Esophagus (tissue), 2 donors: ENCODE data around the gene DNASE1L2. TPM values are rescaled to one million over a fixed set of nuclear protein-coding genes. Genes with fewer than 3 reads are reported as not detected.

Source experiments
- H3K27ac ChIP-seq, 2 donors: one replicate each; pipeline ENCODE4 v1.5.1; 2013; ENCODE audit warnings: low read depth in 2 of 2, mild to moderate bottlenecking in 2 of 2, inconsistent platforms in 1 of 2, low read length in 1 of 2, moderate library complexity in 1 of 2
- H3K27me3 ChIP-seq, 2 donors: one replicate each; pipeline ENCODE4 v1.6.1; 2013; ENCODE audit warnings: low read length in 2 of 2, control low read depth in 1 of 2, mild to moderate bottlenecking in 1 of 2; ENCODE audit not compliant: insufficient read depth in 2 of 2, control insufficient read depth in 1 of 2
- H3K36me3 ChIP-seq, 2 donors: one replicate each; pipeline ENCODE4 v1.6.1; 2013; ENCODE audit warnings: low read length in 1 of 2; ENCODE audit not compliant: control insufficient read depth in 2 of 2, insufficient read depth in 2 of 2
- H3K4me1 ChIP-seq, 2 donors: one replicate each; pipeline ENCODE4 v1.6.1; 2013; ENCODE audit warnings: low read length in 1 of 2; ENCODE audit not compliant: control insufficient read depth in 2 of 2, insufficient read depth in 2 of 2
- H3K4me3 ChIP-seq, 2 donors: one replicate each; pipeline ENCODE4 v1.5.1; 2013; ENCODE audit warnings: low read length in 2 of 2, mild to moderate bottlenecking in 2 of 2, low read depth in 1 of 2, moderate library complexity in 1 of 2
- H3K9me3 ChIP-seq, 2 donors: one replicate each; pipeline ENCODE4 v1.6.1; 2013; ENCODE audit warnings: mild to moderate bottlenecking in 2 of 2, low read depth in 1 of 2, low read length in 1 of 2, moderate library complexity in 1 of 2; ENCODE audit not compliant: control insufficient read depth in 2 of 2, insufficient read depth in 1 of 2
- WGBS, 2 donors: extraction: QIAGEN DNeasy Blood & Tissue Kit; methylation state at CpG; one replicate each; pipeline ENCODE4 v1.1.7; 2013; 5-methylcytosine and 5-hydroxymethylcytosine counted together
- polyA plus RNA-seq, 2 donors: library from polyadenylated mRNA; stranded (reverse); fragments of 200-250 nt; gene quantifications; one replicate each; pipeline ENCODE4 v1.2.3, GENCODE V29; 2013
- donor health status: healthy with polysubstance abuse.
- donor health status: Bipolar disorder and iron deficiency.

Gene DNASE1L2
- polyA plus RNA-seq, 2 donors = 0.41 to 1.3 TPM

- Histone ChIP-seq H3K27ac (no peak overlapping the region), H3K4me1 (peaks cover 2 to 14% of the 10 kb centered on the region in 2 donors), H3K27me3 (peaks cover 0 to 6% of the 10 kb centered on the region in 2 donors), H3K36me3 (no peaks in the 10 kb centered on the region), H3K9me3 (peaks cover 0 to 2% of the 10 kb centered on the region in 2 donors), H3K4me3 (no peak overlapping the region)
- WGBS, 2 donors = 41 to 43% methylated on average over 16 of the region's 16 CpGs
These were observed 41.9 kb upstream of the DNASE1L2 start for GRCh38 chr16:2194166-2194834.

- H3K4me3 ChIP-seq = no peak overlapping the region
- no peaks in the 10 kb centered on the region for H3K36me3 ChIP-seq
- WGBS, 2 donors = 15 to 17% methylated on average over 10 of the region's 10 CpGs
- H3K27ac ChIP-seq = no peak overlapping the region
- H3K27me3 ChIP-seq = peaks cover 0 to 6% of the 10 kb centered on the region in 2 donors
- H3K9me3 ChIP-seq = peaks cover 0 to 2% of the 10 kb centered on the region in 2 donors
- peaks cover 2 to 13% of the 10 kb centered on the region in 2 donors for H3K4me1 ChIP-seq
These were observed 41.4 kb upstream of the DNASE1L2 start for GRCh38 chr16:2194852-2195321.

DNA sequence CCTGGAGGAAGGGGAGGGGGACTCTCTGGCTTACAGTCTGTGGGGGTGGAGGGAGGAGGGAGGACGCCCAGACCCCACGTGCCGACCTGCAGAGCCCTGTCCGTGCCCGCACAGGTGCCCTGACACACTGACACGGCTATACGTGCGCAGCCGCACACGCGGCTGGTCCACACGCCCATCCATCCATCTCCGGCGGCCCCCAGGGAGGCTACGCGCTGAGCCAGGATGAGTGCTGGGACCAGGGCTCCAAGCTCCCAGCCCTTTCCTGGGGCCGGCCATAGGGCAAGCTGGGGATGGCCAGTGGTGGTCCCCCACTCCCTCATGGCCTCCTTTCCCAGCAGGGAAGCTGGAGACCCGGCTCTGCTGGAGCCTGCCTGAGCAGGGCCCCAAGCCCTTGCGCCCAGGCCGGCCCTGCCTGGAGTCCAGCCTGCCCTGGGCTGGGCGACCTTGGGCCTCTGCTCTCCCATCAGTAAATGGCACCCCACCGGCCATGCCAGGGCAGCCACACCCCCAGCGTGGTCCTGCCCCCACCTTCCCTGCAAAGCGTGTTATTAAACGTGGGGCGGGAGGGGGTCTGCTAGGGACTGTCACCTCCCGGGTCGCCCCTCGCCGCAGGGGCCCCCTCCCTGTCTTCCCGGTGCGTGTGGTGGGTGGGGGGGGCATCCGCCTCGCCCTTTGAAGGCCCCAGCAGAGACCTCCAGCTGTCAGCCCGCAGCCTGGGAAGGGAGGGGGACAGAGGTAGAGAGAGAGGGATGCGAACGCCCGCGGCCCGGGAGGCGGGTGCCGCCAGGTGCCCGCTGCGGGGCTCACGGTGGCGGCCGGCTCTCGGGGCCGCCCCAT, 40.7 kb upstream of the DNASE1L2 start:
- Histone ChIP-seq H3K27me3 (peaks cover 0 to 6% of the 10 kb centered on the region in 2 donors), H3K27ac (no peak overlapping the region), H3K4me3 (peak overlapping the region in 1 of 2 donors; percentile 35), H3K9me3 (peaks cover 0 to 2% of the 10 kb centered on the region in 2 donors), H3K4me1 (peaks cover 2 to 7% of the 10 kb centered on the region in 2 donors), H3K36me3 (no peaks in the 10 kb centered on the region)
- WGBS, 2 donors = 3% methylated on average over 46 to 49 of the region's 49 CpGs

- Histone ChIP-seq H3K36me3 (no peaks in the 10 kb centered on the region), H3K27ac (no peak within 1 kb of the TSS), H3K4me3 (peak within 1 kb of the TSS; percentile 25 to 35), H3K4me1 (peaks cover 2 to 7% of the 10 kb centered on the region in 2 donors), H3K27me3 (peaks cover 0 to 6% of the 10 kb centered on the region in 2 donors), H3K9me3 (peaks cover 0 to 2% of the 10 kb centered on the region in 2 donors)
- 1 to 4% methylated on average over 9 to 129 of the region's 129 CpGs for WGBS, 2 donors
These were observed 39.9 kb upstream of the DNASE1L2 start, which contains the start of gene CASKIN1 for GRCh38 chr16:2196162-2196980. TSS of gene CASKIN1 (minus strand) at chr16:2196605. CDS start at chr16:2196432, 173 bp downstream.

GRCh38 chr16:2196981-2197511, 39.2 kb upstream of the DNASE1L2 start:
- 34 to 44% methylated on average over 24 to 32 of the region's 32 CpGs for WGBS, 2 donors
- H3K27ac ChIP-seq = no peak overlapping the region
- peaks cover 2 to 7% of the 10 kb centered on the region in 2 donors for H3K4me1 ChIP-seq
- H3K9me3 ChIP-seq = peaks cover 0 to 2% of the 10 kb centered on the region in 2 donors
- H3K4me3 ChIP-seq = peak overlapping the region in 1 of 2 donors; percentile 35
- H3K36me3 ChIP-seq = no peaks in the 10 kb centered on the region
- H3K27me3 ChIP-seq = peaks cover 0 to 6% of the 10 kb centered on the region in 2 donors

- peaks cover 0 to 6% of the 10 kb centered on the region in 2 donors for H3K27me3 ChIP-seq
- peaks cover 2 to 7% of the 10 kb centered on the region in 2 donors for H3K4me1 ChIP-seq
- H3K9me3 ChIP-seq = peaks cover 0 to 2% of the 10 kb centered on the region in 2 donors
- H3K27ac ChIP-seq = no peak overlapping the region
- WGBS, 2 donors = 85 to 90% methylated on average over 6 of the region's 6 CpGs
- H3K36me3 ChIP-seq = no peaks in the 10 kb centered on the region
- H3K4me3 ChIP-seq = no peak overlapping the region
These were observed 38.5 kb upstream of the DNASE1L2 start for GRCh38 chr16:2197765-2198164.

- 63 to 66% methylated on average over 4 of the region's 4 CpGs for WGBS, 2 donors
These were observed 38.0 kb upstream of the DNASE1L2 start for GRCh38 chr16:2198283-2198682.

DNA sequence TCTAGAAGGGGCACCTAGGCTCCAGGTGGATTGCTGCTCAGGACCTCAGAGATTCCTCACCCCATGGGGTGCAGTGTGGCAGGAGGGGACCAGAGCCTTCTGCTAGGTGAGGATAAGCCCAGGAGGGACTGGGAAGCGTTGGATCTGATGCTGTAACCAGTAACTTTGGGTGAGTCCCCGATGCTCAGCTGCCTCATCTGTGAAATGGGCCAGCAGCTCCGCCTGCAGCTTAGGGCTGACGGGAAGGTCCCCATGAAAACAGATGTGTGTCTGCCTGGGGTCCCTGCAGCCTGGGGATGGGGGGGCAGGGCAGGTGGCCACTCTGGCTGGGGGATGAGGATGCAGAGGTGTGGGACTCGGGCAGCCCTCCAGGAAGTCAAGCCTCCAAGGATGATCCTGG, 37.1 kb upstream of the DNASE1L2 start:
- Histone ChIP-seq H3K9me3 (peaks cover 0 to 2% of the 10 kb centered on the region in 2 donors), H3K36me3 (no peaks in the 10 kb centered on the region), H3K27ac (no peak overlapping the region), H3K4me1 (peaks cover 2 to 7% of the 10 kb centered on the region in 2 donors), H3K4me3 (no peak overlapping the region), H3K27me3 (peaks cover 0 to 6% of the 10 kb centered on the region in 2 donors)
- WGBS, 2 donors = 78 to 85% methylated on average over 5 of the region's 5 CpGs

More at GRCh38 chr16:2198283-2198682, 38.0 kb upstream of the DNASE1L2 start:
- peaks cover 0 to 6% of the 10 kb centered on the region in 2 donors for H3K27me3 ChIP-seq
- no peak overlapping the region for H3K27ac ChIP-seq
- H3K9me3 ChIP-seq = peaks cover 0 to 2% of the 10 kb centered on the region in 2 donors
- H3K36me3 ChIP-seq = no peaks in the 10 kb centered on the region
- H3K4me1 ChIP-seq = peaks cover 2 to 7% of the 10 kb centered on the region in 2 donors
- H3K4me3 ChIP-seq = no peak overlapping the region
